SK-N-SH treated with all-trans-retinoic acid at 6 μM for 48 hours (cell line): ENCODE measurements around the gene GALNT7.

Experiments
- CSDC2 ChIP-seq: fragments of 250-450 bp; sonication (Bioruptor Pico); IDR thresholded peaks from 2 replicates; pipeline ENCODE4 v1.5.0; 2020; ENCODE audit warnings: mild to moderate bottlenecking, moderate library complexity
- GLIS3 ChIP-seq: fragments of 250-450 bp; sonication (Bioruptor Pico); IDR thresholded peaks from 2 replicates; pipeline ENCODE4 v1.5.0; 2020; ENCODE audit warnings: mild to moderate bottlenecking, moderate library complexity
- ISL1 ChIP-seq: fragments of 250-450 bp; sonication (Bioruptor Pico); IDR thresholded peaks from 2 replicates; pipeline ENCODE4 v2.1.2; 2022; ENCODE audit warnings: mild to moderate bottlenecking, moderate library complexity
- RARB ChIP-seq: fragments of 250-450 bp; sonication (Bioruptor Pico); IDR thresholded peaks from 2 replicates; pipeline ENCODE4 v1.8.0; 2021; ENCODE audit warnings: mild to moderate bottlenecking, moderate library complexity

DNA sequence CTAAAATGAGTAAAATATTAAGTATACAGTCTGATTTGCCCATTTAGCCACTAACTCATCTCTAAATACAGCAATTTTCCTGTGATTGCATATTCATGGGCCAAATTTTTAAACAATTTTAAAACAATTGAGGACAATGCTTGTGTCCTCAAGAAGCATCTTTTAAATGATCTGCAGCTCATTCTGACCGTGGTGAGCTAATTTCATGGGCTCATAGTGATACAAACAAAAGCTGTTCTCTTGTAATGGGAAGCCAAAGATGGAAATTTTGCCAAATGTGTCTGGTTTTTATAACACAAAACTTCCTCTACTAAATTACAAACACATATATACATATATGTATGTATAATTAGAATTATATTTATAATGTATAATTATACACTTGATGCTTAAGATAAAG, 125.8 kb downstream of the GALNT7 start:
- no peak for TF ChIP-seq ISL1 (CRISPR knock-in tag)
- TF ChIP-seq CSDC2 (CRISPR knock-in tag): no peak
- no peak for TF ChIP-seq GLIS3 (CRISPR knock-in tag)
- no peak for TF ChIP-seq RARB (CRISPR knock-in tag)
